ENCODE results near the gene FNDC3B.

DNA sequence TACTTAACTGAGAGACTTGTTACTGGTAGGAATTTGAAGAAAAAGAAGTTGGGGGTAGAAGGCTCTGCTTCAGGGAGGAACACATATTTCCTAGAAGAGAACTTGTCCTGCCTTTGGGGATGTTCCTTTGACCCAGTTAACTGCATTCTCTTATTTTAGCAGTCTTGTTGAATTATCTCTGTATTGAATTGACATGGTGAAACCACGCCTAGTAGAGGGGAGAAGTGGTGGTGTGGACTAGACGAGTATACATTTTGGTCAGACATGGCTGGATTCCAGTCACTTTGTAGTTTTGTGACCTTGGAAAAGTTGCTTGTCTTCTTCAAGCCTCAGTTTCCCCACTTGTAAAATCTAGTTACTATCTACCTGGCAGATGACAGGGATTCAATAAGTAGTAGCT is 87.8 kb downstream of the FNDC3B start:
- TF ChIP-seq, protein P1, sequence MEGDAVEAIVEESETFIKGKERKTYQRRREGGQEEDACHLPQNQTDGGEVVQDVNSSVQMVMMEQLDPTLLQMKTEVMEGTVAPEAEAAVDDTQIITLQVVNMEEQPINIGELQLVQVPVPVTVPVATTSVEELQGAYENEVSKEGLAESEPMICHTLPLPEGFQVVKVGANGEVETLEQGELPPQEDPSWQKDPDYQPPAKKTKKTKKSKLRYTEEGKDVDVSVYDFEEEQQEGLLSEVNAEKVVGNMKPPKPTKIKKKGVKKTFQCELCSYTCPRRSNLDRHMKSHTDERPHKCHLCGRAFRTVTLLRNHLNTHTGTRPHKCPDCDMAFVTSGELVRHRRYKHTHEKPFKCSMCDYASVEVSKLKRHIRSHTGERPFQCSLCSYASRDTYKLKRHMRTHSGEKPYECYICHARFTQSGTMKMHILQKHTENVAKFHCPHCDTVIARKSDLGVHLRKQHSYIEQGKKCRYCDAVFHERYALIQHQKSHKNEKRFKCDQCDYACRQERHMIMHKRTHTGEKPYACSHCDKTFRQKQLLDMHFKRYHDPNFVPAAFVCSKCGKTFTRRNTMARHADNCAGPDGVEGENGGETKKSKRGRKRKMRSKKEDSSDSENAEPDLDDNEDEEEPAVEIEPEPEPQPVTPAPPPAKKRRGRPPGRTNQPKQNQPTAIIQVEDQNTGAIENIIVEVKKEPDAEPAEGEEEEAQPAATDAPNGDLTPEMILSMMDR (IDR thresholded peaks at IDR 0.05; ENCODE audit: low read depth, low read length, missing input control): no peak
- no peak for TF ChIP-seq GABPA (IDR thresholded peaks at IDR 0.05 in 1 of 2, conservative IDR thresholded peaks at IDR 0.05 in 1 of 2)
- TF ChIP-seq TAF1 (conservative IDR thresholded peaks at IDR 0.05): no peak
- TF ChIP-seq, protein P2, sequence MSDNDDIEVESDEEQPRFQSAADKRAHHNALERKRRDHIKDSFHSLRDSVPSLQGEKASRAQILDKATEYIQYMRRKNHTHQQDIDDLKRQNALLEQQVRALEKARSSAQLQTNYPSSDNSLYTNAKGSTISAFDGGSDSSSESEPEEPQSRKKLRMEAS (IDR thresholded peaks at IDR 0.05): no peak
- TF ChIP-seq YY1 (IDR thresholded peaks at IDR 0.05): no peak
- TF ChIP-seq EGR1 (IDR thresholded peaks at IDR 0.05; ENCODE audit: low read depth in 2 of 2): no peak
- TF ChIP-seq, protein P3, sequence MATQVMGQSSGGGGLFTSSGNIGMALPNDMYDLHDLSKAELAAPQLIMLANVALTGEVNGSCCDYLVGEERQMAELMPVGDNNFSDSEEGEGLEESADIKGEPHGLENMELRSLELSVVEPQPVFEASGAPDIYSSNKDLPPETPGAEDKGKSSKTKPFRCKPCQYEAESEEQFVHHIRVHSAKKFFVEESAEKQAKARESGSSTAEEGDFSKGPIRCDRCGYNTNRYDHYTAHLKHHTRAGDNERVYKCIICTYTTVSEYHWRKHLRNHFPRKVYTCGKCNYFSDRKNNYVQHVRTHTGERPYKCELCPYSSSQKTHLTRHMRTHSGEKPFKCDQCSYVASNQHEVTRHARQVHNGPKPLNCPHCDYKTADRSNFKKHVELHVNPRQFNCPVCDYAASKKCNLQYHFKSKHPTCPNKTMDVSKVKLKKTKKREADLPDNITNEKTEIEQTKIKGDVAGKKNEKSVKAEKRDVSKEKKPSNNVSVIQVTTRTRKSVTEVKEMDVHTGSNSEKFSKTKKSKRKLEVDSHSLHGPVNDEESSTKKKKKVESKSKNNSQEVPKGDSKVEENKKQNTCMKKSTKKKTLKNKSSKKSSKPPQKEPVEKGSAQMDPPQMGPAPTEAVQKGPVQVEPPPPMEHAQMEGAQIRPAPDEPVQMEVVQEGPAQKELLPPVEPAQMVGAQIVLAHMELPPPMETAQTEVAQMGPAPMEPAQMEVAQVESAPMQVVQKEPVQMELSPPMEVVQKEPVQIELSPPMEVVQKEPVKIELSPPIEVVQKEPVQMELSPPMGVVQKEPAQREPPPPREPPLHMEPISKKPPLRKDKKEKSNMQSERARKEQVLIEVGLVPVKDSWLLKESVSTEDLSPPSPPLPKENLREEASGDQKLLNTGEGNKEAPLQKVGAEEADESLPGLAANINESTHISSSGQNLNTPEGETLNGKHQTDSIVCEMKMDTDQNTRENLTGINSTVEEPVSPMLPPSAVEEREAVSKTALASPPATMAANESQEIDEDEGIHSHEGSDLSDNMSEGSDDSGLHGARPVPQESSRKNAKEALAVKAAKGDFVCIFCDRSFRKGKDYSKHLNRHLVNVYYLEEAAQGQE (IDR thresholded peaks at IDR 0.05): no peak

Data from liver (tissue), 3 donors.